Endothelial cell of umbilical vein (primary cell): ENCODE data around the gene CNN1.

Experiments
- CTCF ChIP-seq, 2 donors: IDR thresholded peaks; 1 replicate in 1 of 2; 2 replicates in 1 of 2; pipeline ENCODE4 v1.5.1; 2011; ENCODE audit warnings: low read length in 2 of 2, mild to moderate bottlenecking in 2 of 2, moderate library complexity in 2 of 2, control low read depth in 1 of 2, inconsistent platforms in 1 of 2, low read depth in 1 of 2; ENCODE audit not compliant: insufficient read depth in 1 of 2; ENCODE audit errors: extremely low read depth in 1 of 2
- EZH2 ChIP-seq: IDR thresholded peaks from 2 replicates; pipeline ENCODE4 v1.6.1; 2012; ENCODE audit warnings: borderline replicate concordance, low read depth, mild to moderate bottlenecking, moderate library complexity, low read length, inconsistent platforms; ENCODE audit not compliant: severe bottlenecking
- MYC ChIP-seq: IDR thresholded peaks from one replicate; pipeline ENCODE4 v1.6.1; 2011; ENCODE audit warnings: mild to moderate bottlenecking, low read depth, low read length
- POLR2A ChIP-seq: IDR thresholded peaks from 2 replicates; pipeline ENCODE4 v1.6.1; 2012; ENCODE audit warnings: low read depth, mild to moderate bottlenecking, control low read depth, low read length
- POLR2AphosphoS5 ChIP-seq: IDR thresholded peaks from 2 replicates; pipeline ENCODE4 v1.6.1; 2012; ENCODE audit warnings: low read depth, mild to moderate bottlenecking, control low read depth, low read length, moderate library complexity; ENCODE audit not compliant: insufficient read depth
- TF ChIP-seq, protein P1 (sequence below): IDR thresholded peaks from 2 replicates; pipeline ENCODE4 v1.6.1; 2011; ENCODE audit not compliant: insufficient read depth, insufficient read length

GRCh38 chr19:11587302-11587974, 48.8 kb downstream of the CNN1 start:
- TF ChIP-seq POLR2AphosphoS5 (no peak), MYC (no peak), CTCF (IDR thresholded peaks at IDR 0.05; ENCODE audit: extremely low read depth in 1 of 2, insufficient read depth in 1 of 2, low read depth in 1 of 2, low read length in 2 of 2) (peak; percentile 87 to 91), POLR2A (no peak), EZH2 (no peak)
- TF ChIP-seq, protein P1, sequence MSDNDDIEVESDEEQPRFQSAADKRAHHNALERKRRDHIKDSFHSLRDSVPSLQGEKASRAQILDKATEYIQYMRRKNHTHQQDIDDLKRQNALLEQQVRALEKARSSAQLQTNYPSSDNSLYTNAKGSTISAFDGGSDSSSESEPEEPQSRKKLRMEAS = no peak
